ENCODE data around the gene SLAMF9.

SLAMF9 gene

DNA sequence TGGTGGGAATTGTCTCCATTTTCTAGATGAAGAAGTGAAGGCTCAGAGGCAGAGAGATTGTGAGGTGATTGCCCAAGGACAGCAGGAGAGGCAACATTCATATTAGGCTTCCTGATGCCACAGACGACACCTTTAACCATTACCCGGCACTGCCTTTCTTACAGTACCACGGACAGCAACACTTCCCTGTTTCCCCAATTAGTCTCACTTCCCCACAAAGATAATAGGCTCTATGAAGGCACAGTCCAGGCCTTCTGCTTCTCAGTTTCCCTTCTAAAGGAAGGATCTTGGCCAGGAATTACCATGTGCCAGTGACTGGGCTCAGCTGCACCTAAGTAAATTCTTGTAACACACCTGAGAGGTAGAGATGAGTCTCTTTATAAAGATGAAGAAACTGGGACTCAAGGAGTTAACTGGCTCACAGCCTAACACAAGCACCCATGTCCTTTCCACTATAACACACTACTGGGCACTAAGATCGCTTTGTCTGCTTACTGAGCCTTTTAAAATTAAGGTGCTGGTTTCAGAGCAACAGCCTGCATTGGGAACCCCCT is 18.2 kb downstream of the SLAMF9 start:
- POLR2A ChIA-PET, result no interaction called here
- TF ChIP-seq, protein P1, sequence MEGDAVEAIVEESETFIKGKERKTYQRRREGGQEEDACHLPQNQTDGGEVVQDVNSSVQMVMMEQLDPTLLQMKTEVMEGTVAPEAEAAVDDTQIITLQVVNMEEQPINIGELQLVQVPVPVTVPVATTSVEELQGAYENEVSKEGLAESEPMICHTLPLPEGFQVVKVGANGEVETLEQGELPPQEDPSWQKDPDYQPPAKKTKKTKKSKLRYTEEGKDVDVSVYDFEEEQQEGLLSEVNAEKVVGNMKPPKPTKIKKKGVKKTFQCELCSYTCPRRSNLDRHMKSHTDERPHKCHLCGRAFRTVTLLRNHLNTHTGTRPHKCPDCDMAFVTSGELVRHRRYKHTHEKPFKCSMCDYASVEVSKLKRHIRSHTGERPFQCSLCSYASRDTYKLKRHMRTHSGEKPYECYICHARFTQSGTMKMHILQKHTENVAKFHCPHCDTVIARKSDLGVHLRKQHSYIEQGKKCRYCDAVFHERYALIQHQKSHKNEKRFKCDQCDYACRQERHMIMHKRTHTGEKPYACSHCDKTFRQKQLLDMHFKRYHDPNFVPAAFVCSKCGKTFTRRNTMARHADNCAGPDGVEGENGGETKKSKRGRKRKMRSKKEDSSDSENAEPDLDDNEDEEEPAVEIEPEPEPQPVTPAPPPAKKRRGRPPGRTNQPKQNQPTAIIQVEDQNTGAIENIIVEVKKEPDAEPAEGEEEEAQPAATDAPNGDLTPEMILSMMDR (IDR thresholded peaks at IDR 0.05; ENCODE audit: insufficient read depth, low read length, missing control alignments), result no peak
- DNase-seq (ENCODE audit: low read depth, low spot score), result no peak
- CTCF ChIA-PET, result interaction anchor here (0.9 to 23.7 kb wide), 19 partner anchors 10 to 149 kb away, joined by 3 to 1031 read pairs (median 6); partner anchors contain the start of genes IGSF9, PIGM, SLAMF9 and TAGLN2
- no peak overlapping the region for H3K4me3 ChIP-seq (ENCODE audit: low read depth, low read length)

DNA sequence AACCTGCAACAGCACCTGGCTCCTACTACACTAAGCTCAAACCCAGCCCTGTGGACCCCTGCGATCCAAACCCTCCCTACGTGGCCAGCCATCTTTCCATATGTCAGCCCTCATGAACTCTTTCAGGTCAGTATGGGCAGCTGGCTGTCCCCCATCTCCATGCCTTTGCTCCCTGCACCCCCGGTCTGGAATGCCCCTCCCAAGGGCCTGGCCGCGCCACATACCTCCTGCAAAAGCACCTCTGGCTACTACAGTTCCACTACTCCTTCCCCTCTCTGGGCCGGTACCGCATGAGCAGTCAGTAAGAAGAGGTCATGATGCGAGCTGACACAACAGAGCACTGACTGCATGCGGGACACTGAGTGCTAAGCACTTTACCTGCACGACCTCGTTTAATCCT is 18.7 kb downstream of the SLAMF9 start:
- DNase-seq (ENCODE audit: low read depth, low spot score), result no peak
- H3K4me3 ChIP-seq (ENCODE audit: low read depth, low read length), result no peak overlapping the region
- ChIA-PET CTCF (interaction anchor here (0.9 to 23.7 kb wide), 14 partner anchors 9 to 150 kb away, joined by 3 to 1031 read pairs (median 6); partner anchors contain the start of genes IGSF9, PIGM, SLAMF9 and TAGLN2), POLR2A (no interaction called here)
- TF ChIP-seq, protein P1 (IDR thresholded peaks at IDR 0.05; ENCODE audit: insufficient read depth, low read length, missing control alignments), result no peak

DNA sequence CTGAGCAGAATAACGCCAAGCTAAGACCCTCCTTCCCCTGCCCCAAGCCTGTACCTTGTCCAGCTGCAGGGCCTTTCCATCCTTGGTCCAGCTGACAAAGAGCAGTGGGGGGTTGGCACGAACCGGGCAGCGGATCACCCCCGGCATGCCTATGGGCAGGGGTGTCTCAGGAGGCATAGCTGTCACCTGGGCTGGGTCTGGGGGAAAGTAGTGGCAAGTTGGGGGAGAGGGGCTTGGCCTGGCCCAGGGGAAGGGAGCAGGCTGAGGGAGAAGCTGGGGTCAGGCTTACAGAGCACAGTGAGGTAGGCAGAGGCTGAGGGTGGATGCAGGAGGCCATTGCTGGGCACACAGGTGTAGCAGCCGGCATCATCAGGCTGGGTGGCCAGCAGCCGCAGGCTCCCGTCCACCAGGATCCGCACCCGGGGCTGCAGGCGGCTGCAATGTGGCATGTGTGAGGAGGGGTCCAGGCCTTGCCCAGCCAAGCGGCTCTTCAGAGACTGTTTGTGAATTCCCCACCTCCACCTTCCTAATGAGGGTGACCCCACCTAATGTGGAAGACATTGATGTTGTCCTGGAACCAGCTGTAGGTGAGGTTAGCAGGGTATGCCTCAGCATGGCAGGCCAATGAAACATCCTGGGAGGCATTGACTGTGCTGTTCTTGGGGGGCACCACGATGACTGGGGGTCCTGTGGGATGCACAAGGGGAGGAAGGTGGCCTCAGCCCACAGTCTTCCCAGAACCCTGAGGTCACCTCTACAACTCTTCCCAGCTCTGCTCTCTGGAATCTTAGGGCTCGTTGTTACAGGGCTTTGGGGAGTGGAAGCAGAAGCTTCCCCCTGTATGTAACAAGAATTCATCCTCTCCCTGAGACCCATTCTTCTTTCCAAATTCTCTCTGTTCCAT is 19.6 kb downstream of the SLAMF9 start:
- no peak overlapping the region for H3K4me3 ChIP-seq (ENCODE audit: low read depth, low read length)
- ChIA-PET CTCF (interaction anchor here (1.1 to 23.7 kb wide), 11 partner anchors 8 to 145 kb away, joined by 3 to 1031 read pairs (median 9); partner anchors contain the start of genes CFAP45, IGSF9, SLAMF9 and TAGLN2), POLR2A (interaction anchor here (1.0 to 1.2 kb wide), 2 partner anchors 9 to 11 kb away, joined by 3 to 4 read pairs; partner anchors contain the start of gene TAGLN2)
- TF ChIP-seq, protein P1 (IDR thresholded peaks at IDR 0.05; ENCODE audit: insufficient read depth, low read length, missing control alignments), result no peak
- no peak for DNase-seq (ENCODE audit: low read depth, low spot score)

DNA sequence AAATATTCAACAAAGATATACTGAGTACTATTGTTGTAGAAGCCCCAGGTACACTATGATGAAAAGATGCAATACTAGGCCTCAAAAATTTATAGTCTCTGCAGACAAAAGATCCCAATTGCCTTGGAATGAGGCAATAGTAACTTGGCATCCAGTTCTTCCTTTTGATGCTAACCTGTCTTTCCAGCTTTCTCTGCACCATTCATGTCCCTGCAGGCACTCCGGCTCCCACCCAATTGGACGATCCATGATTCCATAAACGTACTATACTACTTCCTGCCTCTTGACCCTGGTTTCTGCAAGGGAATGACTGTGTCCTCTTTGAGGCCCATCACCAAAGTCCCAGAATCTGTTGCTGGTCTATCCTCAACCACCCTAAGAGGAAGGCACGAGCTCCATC is 20.7 kb downstream of the SLAMF9 start:
- no peak for DNase-seq (ENCODE audit: low read depth, low spot score)
- ChIA-PET CTCF (interaction anchor here (0.6 to 23.7 kb wide), 8 partner anchors 7 to 153 kb away, joined by 3 to 1031 read pairs (median 9); partner anchors contain the start of genes DUSP23, IGSF9, SLAMF9 and TAGLN2), POLR2A (interaction anchor here (1.0 to 1.2 kb wide), 2 partner anchors 8 to 10 kb away, joined by 3 to 4 read pairs; partner anchors contain the start of gene TAGLN2)
- no peak overlapping the region for H3K4me3 ChIP-seq (ENCODE audit: low read depth, low read length)
- TF ChIP-seq, protein P1 (IDR thresholded peaks at IDR 0.05; ENCODE audit: insufficient read depth, low read length, missing control alignments), result no peak

DNA sequence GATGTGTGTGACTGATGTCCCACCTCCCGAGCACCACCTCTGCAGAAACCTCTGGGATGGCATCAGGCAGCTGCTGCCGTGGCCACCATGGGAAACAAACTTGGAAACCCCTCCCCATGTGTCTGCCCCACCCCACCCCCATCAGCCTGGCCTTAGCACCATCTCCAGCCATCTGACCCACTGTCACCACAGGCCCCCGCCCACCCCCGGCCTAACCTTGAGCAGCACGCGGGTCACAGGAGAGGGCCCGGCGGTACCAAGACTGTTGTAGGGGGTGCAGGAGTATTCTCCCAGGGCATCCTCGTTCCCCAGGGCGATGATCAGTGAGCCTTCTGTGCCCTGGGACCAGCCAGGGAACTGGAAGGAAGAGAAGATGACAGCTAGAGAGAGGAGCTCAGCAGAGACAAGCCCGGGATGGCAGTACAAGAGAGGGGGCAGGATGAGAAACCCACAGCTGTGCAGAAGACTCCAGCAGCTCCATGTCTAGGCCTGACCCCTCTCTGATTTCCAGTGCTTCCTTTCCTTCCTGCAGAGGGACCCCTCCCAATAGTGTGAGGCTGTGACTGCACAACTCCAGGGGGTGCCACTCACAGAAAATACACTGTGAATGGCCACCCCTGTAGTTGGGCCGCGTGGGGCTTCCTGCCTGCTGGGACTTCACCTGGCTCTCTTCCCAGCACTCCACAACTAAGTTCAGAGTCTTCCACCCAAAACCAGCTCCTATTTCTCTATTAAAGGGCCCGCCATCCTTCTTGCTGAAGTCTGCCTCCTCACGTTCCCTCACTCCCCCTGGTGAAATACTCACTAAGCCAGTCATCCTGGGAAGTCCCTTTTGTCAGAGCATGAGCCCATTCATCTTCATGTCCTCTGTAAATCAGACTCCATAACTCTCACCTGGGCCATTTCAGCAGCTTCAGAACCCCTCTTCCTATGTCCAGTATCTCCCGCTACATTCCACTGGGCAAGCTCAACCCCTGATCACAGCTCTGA is 21.4 kb downstream of the SLAMF9 start:
- DNase-seq (ENCODE audit: low read depth, low spot score), result no peak
- POLR2A ChIA-PET, result interaction anchor here (1.0 to 1.2 kb wide), 2 partner anchors 7 to 9 kb away, joined by 3 to 4 read pairs; partner anchors contain the start of gene TAGLN2
- TF ChIP-seq, protein P1 (IDR thresholded peaks at IDR 0.05; ENCODE audit: insufficient read depth, low read length, missing control alignments), result no peak
- H3K4me3 ChIP-seq (ENCODE audit: low read depth, low read length), result no peak overlapping the region
- CTCF ChIA-PET, result interaction anchor here (0.6 to 23.7 kb wide), 8 partner anchors 7 to 152 kb away, joined by 3 to 1031 read pairs (median 9); partner anchors contain the start of genes DUSP23, IGSF9, SLAMF9 and TAGLN2
